DMS153 treated with DMSO at 0.1 percent for 48 hours (cell line): Measurements from ENCODE around the gene ZFP92.

Experiments
- DNase-seq: peaks from one replicate; lab custom pipeline; 2025; ENCODE audit not compliant: unreplicated experiment; lab: John Stamatoyannopoulos, UW

ZFP92 gene

DNA sequence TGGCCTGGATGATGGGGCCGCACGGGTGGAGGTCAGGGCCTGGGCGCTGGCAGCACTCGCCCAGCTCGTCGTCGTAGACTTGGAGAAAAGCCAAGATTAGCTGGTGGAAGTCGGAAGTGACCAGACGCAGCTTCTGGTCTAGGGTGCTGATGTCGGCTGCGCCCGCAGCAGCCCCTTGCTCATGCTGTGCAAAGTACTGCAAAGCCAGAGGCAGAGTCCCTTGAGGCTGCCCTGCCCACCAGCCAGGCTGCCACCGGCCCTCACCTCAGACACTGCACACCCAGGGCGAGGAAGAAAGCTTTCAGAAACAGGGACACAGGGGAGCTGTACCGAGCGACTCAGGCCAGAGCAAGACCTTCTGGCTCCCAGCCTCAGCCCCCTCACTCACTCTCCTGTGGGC is 44.3 kb downstream of the ZFP92 start:
- no peak for DNase-seq

DNA sequence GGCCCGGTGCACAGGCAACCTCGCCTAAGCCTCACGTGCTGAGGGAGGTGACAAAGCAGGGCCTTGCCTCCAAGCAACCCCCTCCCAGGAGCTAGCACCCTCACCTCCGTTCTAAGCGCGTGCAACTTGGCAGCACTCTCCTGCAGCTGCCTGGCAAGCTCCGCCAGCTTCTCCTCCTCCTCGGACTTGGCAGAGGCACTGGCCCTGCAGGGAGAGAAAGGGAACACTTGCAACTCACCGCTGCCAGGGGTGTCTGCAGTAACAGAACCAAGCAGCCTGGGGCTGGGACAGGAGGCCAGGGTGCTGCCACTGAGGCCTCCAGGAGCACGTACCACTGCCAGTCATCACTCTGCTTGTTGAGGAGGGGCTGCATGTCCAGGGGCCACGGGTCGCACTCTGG is 44.9 kb downstream of the ZFP92 start:
- no peak for DNase-seq

DNA sequence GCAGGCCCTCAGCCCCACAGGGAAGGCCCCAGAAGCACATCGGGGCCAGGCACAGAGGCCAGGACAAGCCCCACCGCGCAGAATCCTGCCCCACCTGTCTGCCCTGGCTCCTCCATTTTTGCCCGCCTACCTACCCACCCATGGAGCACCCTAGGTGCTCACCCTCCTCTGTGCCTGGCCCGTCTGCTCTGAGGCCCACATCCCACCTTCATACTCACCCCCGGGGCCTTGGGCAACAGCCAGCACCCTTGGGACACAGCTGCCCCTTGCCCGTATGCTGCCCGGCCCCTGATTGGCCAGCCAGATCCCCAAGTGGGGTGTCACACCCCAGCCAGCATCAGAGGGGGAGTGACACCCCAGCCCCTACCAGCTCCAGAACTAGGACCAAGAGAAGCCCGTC is 45.4 kb downstream of the ZFP92 start:
- DNase-seq: no peak

DNA sequence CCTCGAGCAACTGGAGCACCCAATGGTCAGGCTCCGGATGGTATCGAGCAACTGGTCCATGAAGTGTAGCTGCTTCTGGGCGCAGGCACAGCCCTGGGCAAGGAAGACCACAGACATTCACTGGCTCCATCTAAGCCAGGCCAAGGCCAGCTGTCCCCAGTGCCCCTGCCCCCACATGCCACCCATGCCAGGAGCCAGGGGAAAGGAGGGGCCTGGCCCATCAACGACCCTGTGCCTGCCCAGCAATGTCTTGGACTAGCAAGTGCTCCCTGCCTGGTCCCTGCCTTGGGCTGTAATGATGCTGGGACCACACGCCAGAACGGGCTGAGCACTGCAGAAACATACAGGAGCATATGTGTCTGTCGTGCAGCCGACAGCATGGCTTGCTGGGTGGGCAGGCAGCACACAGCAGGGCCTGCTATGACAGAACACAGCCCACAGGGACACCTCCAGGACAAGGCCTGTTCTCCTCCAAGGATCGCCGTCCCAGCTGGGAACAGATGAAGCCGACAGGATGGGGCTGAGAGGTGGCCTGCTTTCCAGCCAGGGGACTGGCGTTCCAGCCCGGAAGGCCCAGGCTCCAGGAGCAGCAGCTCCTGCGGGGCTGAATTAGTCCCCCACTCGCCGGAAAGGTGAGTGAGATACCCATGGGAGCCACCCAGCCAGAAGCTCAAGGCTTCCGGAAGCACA is 46.0 kb downstream of the ZFP92 start:
- DNase-seq: no peak

- DNase-seq: no peak
These were observed 46.7 kb downstream of the ZFP92 start for GRCh38 chrX:153457827-153458466.

GRCh38 chrX:153458476-153458875 is 47.2 kb downstream of the ZFP92 start:
- DNase-seq: no peak

- no peak for DNase-seq
These were observed 48.7 kb downstream of the ZFP92 start for GRCh38 chrX:153459986-153460385.

- peak; percentile 21 for DNase-seq
These were observed 49.6 kb downstream of the ZFP92 start for GRCh38 chrX:153460826-153461225.
